Measurements from ENCODE around the gene CHD3. TPM values are rescaled to one million over a fixed set of nuclear protein-coding genes. Genes with fewer than 3 reads are reported as not detected.
A peak's percentile ranks its signal among the peaks of the same experiment; 100 is the strongest.

The CHD3 gene
- total RNA-seq, 1 donor from 2014 or later: 30.3 TPM

DNA sequence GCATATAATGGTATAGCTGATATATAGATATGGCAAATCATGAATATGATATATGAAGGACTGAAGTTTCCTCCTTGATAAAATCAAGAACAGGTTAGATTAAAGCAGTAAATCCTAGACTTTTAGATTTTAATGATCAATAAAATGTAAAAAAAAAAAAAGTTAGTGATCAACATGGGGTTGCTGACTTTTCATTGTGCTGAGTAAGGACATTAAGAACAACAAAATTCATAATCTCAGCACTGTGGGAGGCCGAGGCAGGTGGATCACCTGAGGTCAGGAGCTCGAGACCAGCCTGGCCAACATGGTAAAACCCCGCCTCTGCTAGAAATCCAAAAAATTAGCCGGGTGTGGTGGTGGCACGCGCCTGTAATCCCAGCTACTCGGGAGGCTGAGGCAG, 10.4 kb upstream of the CHD3 start:
- TF ChIP-seq, protein P1, sequence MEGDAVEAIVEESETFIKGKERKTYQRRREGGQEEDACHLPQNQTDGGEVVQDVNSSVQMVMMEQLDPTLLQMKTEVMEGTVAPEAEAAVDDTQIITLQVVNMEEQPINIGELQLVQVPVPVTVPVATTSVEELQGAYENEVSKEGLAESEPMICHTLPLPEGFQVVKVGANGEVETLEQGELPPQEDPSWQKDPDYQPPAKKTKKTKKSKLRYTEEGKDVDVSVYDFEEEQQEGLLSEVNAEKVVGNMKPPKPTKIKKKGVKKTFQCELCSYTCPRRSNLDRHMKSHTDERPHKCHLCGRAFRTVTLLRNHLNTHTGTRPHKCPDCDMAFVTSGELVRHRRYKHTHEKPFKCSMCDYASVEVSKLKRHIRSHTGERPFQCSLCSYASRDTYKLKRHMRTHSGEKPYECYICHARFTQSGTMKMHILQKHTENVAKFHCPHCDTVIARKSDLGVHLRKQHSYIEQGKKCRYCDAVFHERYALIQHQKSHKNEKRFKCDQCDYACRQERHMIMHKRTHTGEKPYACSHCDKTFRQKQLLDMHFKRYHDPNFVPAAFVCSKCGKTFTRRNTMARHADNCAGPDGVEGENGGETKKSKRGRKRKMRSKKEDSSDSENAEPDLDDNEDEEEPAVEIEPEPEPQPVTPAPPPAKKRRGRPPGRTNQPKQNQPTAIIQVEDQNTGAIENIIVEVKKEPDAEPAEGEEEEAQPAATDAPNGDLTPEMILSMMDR (conservative IDR thresholded peaks at IDR 0.05; ENCODE audit: low read depth, low read length): no peak
- no peak overlapping the region for H3K4me3 ChIP-seq (ENCODE audit: low read depth, low read length)
- DNase-seq (ENCODE audit: low read depth): no peak

DNA sequence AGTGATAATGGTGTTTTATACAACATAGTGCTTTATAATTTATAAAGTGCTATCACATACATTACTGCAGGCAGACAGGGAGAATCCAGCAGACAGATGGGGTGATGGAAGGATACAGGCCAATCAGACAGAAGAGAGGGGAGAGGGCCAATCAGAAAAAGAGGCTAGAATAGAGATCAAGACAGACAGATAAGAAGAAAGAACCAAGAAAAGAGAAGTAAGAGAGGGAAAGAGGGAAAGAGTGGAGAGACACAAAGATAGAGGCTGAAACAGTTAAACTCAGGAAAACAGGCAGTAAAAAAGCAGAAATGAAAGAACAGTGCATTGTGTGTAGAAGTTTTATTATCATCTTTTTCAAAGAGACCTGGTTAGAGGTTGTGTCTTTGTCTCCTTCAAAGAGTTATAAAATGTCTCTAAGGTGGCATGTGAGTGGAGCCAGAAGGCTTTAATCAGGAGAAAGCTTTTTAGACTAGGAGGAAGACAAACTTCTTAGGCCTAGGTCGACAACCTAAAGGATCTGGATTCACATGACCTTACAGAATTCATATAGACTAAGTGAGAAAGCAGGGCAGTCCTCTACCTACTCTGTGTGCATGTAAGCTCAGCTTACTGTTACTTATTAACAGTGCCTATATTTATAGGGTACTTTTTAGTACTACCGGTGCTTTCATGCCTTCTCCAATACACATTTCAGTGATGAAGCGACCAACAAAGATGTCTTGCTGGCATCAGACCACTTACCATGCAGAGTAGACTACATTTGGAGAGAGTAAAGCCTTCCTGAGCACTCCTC, 8.3 kb upstream of the CHD3 start:
- no peak overlapping the region for H3K4me3 ChIP-seq (ENCODE audit: low read depth, low read length)
- TF ChIP-seq, protein P1 (conservative IDR thresholded peaks at IDR 0.05; ENCODE audit: low read depth, low read length): no peak
- no peak for DNase-seq (ENCODE audit: low read depth)

DNA sequence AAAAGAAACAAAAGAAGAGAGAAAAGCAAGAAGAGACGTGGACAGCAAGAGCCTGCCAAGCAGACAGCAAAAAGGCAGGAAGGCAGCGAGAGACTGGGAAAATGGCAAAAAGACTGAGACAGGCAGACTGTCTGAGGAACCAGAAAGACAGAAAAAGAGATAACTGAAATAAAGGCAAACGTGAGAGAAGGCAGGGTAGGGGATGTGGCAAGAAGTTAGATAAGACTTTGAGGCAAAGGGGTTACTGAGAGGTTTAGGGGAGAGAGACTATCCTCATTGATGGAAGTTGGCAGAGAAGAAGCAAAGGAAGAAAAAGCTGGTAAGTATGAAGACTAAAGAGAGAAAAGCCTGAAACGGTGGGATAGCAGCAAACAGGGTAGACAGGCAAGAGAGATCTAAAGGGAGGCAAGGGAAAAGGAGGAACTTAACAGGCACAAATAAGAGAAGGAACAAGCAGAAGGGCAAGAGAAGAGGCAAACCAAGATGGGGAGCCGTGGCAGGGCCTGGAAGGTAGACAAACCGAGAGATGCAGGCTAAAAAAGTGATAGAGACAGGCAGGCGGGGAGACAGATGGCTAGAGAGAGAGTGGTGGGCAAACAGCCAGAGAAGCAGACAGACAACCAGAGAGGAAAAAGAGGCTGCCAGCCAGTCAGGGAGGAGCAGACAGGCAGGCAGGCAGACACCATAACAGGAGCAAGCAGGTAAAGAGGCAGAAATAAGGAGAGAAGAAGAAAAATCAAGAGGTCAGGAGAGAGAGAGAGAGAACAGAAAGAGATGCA, 7.1 kb upstream of the CHD3 start:
- H3K4me3 ChIP-seq (ENCODE audit: low read depth, low read length): no peak overlapping the region
- TF ChIP-seq, protein P1 (conservative IDR thresholded peaks at IDR 0.05; ENCODE audit: low read depth, low read length): no peak
- no peak for DNase-seq (ENCODE audit: low read depth)

DNA sequence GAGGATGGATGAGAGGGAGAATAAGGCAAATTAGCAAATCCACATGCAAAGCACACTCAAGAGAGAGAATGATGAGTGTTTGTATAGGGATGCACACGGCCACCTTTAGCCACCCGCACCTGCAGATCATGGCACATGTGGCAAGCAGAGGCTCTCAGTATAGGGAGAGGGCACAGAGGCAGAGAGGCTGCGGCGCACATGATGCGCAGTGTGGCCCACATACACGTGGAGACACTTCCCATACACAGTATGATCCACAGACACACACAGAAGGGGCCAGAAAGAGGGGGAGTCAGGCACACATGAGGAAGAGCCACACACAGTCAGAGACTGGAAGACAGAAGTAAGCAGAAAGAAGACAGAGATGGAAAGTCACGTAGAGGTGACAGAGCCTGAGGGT, 6.5 kb upstream of the CHD3 start:
- TF ChIP-seq, protein P1 (conservative IDR thresholded peaks at IDR 0.05; ENCODE audit: low read depth, low read length): no peak
- no peak for DNase-seq (ENCODE audit: low read depth)
- H3K4me3 ChIP-seq (ENCODE audit: low read depth, low read length): no peak overlapping the region

DNA sequence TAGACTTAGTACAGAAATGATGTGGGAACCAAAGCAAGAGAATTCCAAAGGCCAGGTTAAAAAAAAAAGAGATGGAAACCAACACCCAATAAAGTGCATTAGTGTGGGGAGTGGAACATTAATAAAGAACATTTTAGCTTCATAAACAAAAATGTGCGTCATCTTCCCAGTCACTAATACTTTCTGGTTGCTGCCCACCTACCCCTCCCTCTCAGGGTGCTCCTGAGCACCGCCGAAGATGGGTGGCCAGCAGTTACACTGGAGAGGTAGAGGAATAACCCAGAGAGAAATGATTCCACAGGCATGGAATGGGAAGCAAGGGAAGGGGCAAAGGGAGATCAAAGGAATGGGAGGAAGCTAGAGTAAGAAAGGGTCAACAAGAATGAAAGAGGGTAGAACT, 6.0 kb upstream of the CHD3 start:
- TF ChIP-seq, protein P1 (conservative IDR thresholded peaks at IDR 0.05; ENCODE audit: low read depth, low read length): no peak
- no peak for DNase-seq (ENCODE audit: low read depth)
- H3K4me3 ChIP-seq (ENCODE audit: low read depth, low read length): no peak overlapping the region

DNA sequence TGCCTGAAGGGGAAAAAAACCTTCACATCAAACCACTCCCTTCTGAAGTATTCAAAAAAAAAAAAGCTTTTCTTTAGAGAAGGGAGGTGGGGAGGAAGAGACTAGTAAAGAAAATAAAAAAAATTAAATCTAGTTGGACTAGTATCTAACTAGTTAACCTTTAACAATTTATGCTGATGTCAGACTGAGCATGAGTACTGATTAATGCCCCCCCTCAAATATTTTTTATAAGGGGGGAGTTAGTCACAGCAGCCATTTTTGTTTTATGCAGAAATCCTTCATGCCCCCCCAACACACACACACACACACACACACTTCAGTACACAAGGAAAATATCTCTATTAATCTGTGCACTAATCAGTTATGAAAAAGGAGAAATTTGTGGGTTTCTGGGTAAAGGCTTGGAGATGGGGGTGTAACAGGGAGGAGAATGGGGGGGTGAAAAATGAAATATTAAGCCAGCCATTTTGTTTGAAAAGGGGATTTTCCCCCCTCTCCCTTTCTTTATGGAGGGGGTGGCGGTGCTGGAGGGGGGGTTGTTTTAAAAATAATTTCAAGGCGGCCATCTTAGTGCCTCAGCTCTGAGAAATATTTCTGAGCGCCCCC, 4.7 kb upstream of the CHD3 start:
- DNase-seq (ENCODE audit: low read depth): no peak
- TF ChIP-seq, protein P1 (conservative IDR thresholded peaks at IDR 0.05; ENCODE audit: low read depth, low read length): no peak
- H3K4me3 ChIP-seq (ENCODE audit: low read depth, low read length): peak overlapping the region; percentile 44

Data from epithelial cell of proximal tubule (primary cell).